Measurements from ENCODE around the gene SLC8B1. TPM values are rescaled to one million over a fixed set of nuclear protein-coding genes. Genes with fewer than 3 reads are reported as not detected.

The SLC8B1 gene
- total and polyA plus RNA-seq, 2 of the 4 experiments (the other 2 are of a cell fraction), result 4.1 to 10.2 TPM

- Histone ChIP-seq H4K5ac (ENCODE audit: low read depth, low read length) (no peak overlapping the region), H3K4me3 (ENCODE audit: insufficient read depth, low read depth, low read length) (no peak overlapping the region), H3K4ac (ENCODE audit: low read depth, low read length) (no peak overlapping the region), H3K9ac (ENCODE audit: low read depth, low read length) (no peak overlapping the region), H4K20me1 (ENCODE audit: insufficient read depth, low read length) (no peaks in the 10 kb centered on the region), H3K4me1 (ENCODE audit: control insufficient read depth, insufficient read depth, low read length) (0 out of 2 replicates have a peak, but pooled peaks cover 1% of the 10 kb centered on the region), H2BK15ac (ENCODE audit: low read depth, low read length) (no peak overlapping the region), H3K27ac (ENCODE audit: insufficient read depth, low read length) (no peak overlapping the region), H3K9me1 (ENCODE audit: insufficient read depth, low read length) (no peaks in the 10 kb centered on the region), H3K9me3 (ENCODE audit: control insufficient read depth, insufficient read depth, low read length) (no peaks in the 10 kb centered on the region), H3K79me1 (ENCODE audit: low read depth in 1 of 2, low read length in 2 of 2) (no peaks in the 10 kb centered on the region), H3K56ac (ENCODE audit: extremely low read depth, insufficient read depth, low read length) (no peak overlapping the region), H4K91ac (ENCODE audit: insufficient read depth, low read depth, low read length) (no peak overlapping the region), H4K8ac (ENCODE audit: low read depth in 2 of 2, low read length in 2 of 2) (no peak overlapping the region), H3K14ac (replicated peaks; ENCODE audit: low read depth, low read length) (no peak overlapping the region), H3K36me3 (ENCODE audit: control insufficient read depth, insufficient read depth, low read length) (no peaks in the 10 kb centered on the region), H3K27me3 (ENCODE audit: control insufficient read depth, insufficient read depth, low read length) (peaks cover 7% of the 10 kb centered on the region), H2BK20ac (ENCODE audit: low read depth, low read length) (no peak overlapping the region), H2AK5ac (ENCODE audit: low read depth, low read length) (no peak overlapping the region), H2BK120ac (ENCODE audit: low read depth, low read length) (no peak overlapping the region), H3K4me2 (ENCODE audit: low read depth, low read length) (no peak overlapping the region), H3K18ac (ENCODE audit: low read depth, low read length) (no peak overlapping the region), H2BK5ac (ENCODE audit: low read depth, low read length, poor library complexity, severe bottlenecking) (no peak overlapping the region), H2AFZ (replicated peaks; ENCODE audit: low read length, poor library complexity) (no peak overlapping the region), H3K23ac (ENCODE audit: low read depth, low read length) (no peak overlapping the region), H2AK9ac (replicated peaks; ENCODE audit: low read depth, low read length, poor library complexity) (no peak overlapping the region)
- 17% methylated on average over 2 of the region's 3 CpGs; no CpG with 5 or more reads in 1 of the 2 experiments for WGBS, 2 experiments (ENCODE audit: extremely low coverage in 2 of 2, insufficient read length in 1 of 2)
- BruUV-seq (replicated peaks), result no TSS peak
- intact Hi-C loops (cut with micrococcal nuclease), result no loop called here
- TF ChIP-seq MXI1 (IDR thresholded peaks at IDR 0.05; ENCODE audit: borderline replicate concordance, low read depth, low read length) (no peak), NFE2L2 (IDR thresholded peaks at IDR 0.05; ENCODE audit: low read depth, low read length) (no peak), FOS (IDR thresholded peaks at IDR 0.05; ENCODE audit: low read depth, low read length) (no peak), MAFK (IDR thresholded peaks at IDR 0.05; ENCODE audit: low read depth, low read length) (no peak), RFX5 (IDR thresholded peaks at IDR 0.05; ENCODE audit: low read depth, low read length) (no peak), CTCF (conservative IDR thresholded peaks at IDR 0.05; ENCODE audit: low read depth, low read length) (no peak), ELK1 (IDR thresholded peaks at IDR 0.05; ENCODE audit: borderline replicate concordance, low read depth, low read length) (no peak), SMC3 (IDR thresholded peaks at IDR 0.05; ENCODE audit: low read depth, low read length) (no peak), RAD21 (IDR thresholded peaks at IDR 0.05; ENCODE audit: low read length) (no peak), BHLHE40 (IDR thresholded peaks at IDR 0.05; ENCODE audit: low read depth, low read length) (no peak), USF2 (IDR thresholded peaks at IDR 0.05; ENCODE audit: low read depth, low read length) (no peak)
- ATAC-seq (ENCODE audit: low read depth) (no peak), DNase-seq (no peak)
- POLR2A ChIA-PET (ENCODE audit: unreplicated experiment), result interaction anchor here (0.5 kb wide), 1 partner anchor 117 kb away, joined by 3 read pairs; no protein-coding TSS in a partner anchor
- CTCF ChIA-PET, result no interaction called here
- dilution Hi-C loops (cut with HindIII; ENCODE audit: low sequenced_read_pairs, unreplicated experiment), result no loop called here
- in situ Hi-C loops (cut with MboI; ENCODE audit: low sequenced_read_pairs), result no loop called here
Measured at GRCh38 chr12:113340061-113340460, 5.2 kb upstream of the SLC8B1 start.

All from IMR-90 (cell line).